Ramos (cell line): ENCODE data around the gene PPIL3.
"Not testable (repeated sequence)": the region's sequence is repeated elsewhere in the genome, so short reads cannot be mapped to it uniquely, and the experiment has no call there.

Source experiments
- in situ Hi-C: fragments of 300-500 bp; cut with MboI; formaldehyde crosslinking; loops from one replicate; pipeline ENCODE4 v1.14.3; 2022; ENCODE audit warnings: low sequenced_read_pairs; ENCODE audit not compliant: unreplicated experiment

Gene PPIL3

GRCh38 chr2:200888704-200889625 lies at the start of gene PPIL3, which contains the start of gene NIF3L1:
PPIL3 (minus strand) TSS chr2:200889077; CDS start chr2:200887615, 1,462 bp downstream.
NIF3L1 (plus strand) TSS chr2:200889371; CDS start chr2:200891944, 2,573 bp downstream.
- in situ Hi-C loops: no loop called here

GRCh38 chr2:200930947-200931626 lies 42.2 kb upstream of the PPIL3 start:
- in situ Hi-C loops: no loop called here

- in situ Hi-C loops: no loop called here
Measured at GRCh38 chr2:200929334-200930249, 40.7 kb upstream of the PPIL3 start.

- in situ Hi-C loops: no loop called here
Measured at GRCh38 chr2:200922439-200922838, 33.6 kb upstream of the PPIL3 start.

- in situ Hi-C loops: no loop called here
Measured at GRCh38 chr2:200913654-200914053, 24.8 kb upstream of the PPIL3 start.

- in situ Hi-C loops: loop anchor here (5.0 kb wide), 1 partner anchor 267 kb away; no protein-coding TSS in a partner anchor
Measured at GRCh38 chr2:200909958-200910357, 21.1 kb upstream of the PPIL3 start.

GRCh38 chr2:200905618-200906296 lies 16.9 kb upstream of the PPIL3 start:
- in situ Hi-C loops: loop anchor here (5.0 kb wide), 1 partner anchor 272 kb away; no protein-coding TSS in a partner anchor

GRCh38 chr2:200901459-200902072 lies 12.7 kb upstream of the PPIL3 start:
- in situ Hi-C loops: no loop called here

GRCh38 chr2:200899482-200899881 lies 10.6 kb upstream of the PPIL3 start:
- in situ Hi-C loops: no loop called here

- in situ Hi-C loops: not testable (repeated sequence)
Measured at GRCh38 chr2:200881715-200882249, 7.1 kb downstream of the PPIL3 start.

GRCh38 chr2:200878289-200878880 lies 10.5 kb downstream of the PPIL3 start:
- in situ Hi-C loops: no loop called here

- in situ Hi-C loops: no loop called here
Measured at GRCh38 chr2:200877443-200877842, 11.4 kb downstream of the PPIL3 start.

GRCh38 chr2:200873560-200873959 lies 15.3 kb downstream of the PPIL3 start:
- in situ Hi-C loops: no loop called here

GRCh38 chr2:200871151-200871550 lies 17.7 kb downstream of the PPIL3 start:
- in situ Hi-C loops: no loop called here

GRCh38 chr2:200869014-200869413 lies 19.9 kb downstream of the PPIL3 start:
- in situ Hi-C loops: no loop called here

- in situ Hi-C loops: no loop called here
Measured at GRCh38 chr2:200864176-200865034, 24.5 kb downstream of the PPIL3 start, which contains the start of gene CLK1. CLK1 (minus strand) TSS chr2:200864658; CDS start chr2:200861862, 2,796 bp downstream.

GRCh38 chr2:200863782-200864175 lies 25.1 kb downstream of the PPIL3 start:
- in situ Hi-C loops: no loop called here
